Smooth muscle cell of the umbilical artery (primary cell): Measurements from ENCODE around the gene KRTAP13-3. TPM values are rescaled to one million over a fixed set of nuclear protein-coding genes. Genes with fewer than 3 reads are reported as not detected.

Experiments used
- total RNA-seq: library from RNA; depleted of rRNA; stranded (reverse); fragments of >200 nt; gene quantifications from 2 replicates; pipeline ENCODE4 v1.2.3, GENCODE V29; 2014

KRTAP13-3 gene
- not detected in 2 replicates for total RNA-seq

GRCh38 chr21:30425826-30426225 is at the start of gene KRTAP13-3:
TSS of gene KRTAP13-3 (minus strand) at chr21:30425926. CDS start at chr21:30425912, 14 bp downstream.

DNA sequence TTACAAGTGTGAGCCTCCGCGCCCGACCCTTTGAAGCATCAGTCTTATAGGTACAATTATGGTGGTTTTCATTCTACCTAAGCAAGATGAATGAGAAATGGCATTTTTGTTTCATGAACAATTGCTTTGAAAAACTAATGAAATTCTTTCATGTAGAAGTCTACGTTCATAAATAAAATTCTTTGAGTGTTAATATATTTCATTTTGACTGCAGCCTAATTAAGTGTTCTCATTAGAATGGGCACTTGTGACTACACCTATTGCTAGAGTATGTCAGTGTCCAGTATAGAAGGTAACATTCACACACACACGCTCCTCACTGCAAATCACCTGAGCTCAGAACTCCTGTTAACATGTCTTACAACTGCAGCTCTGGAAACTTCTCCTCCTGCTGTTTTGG is 14.2 kb upstream of the KRTAP13-3 start, which contains the start of gene KRTAP15-1:
TSS of gene KRTAP15-1 (plus strand) at position 301 of the 400 bp plus-strand sequence. CDS start at position 354, 53 bp downstream.

DNA sequence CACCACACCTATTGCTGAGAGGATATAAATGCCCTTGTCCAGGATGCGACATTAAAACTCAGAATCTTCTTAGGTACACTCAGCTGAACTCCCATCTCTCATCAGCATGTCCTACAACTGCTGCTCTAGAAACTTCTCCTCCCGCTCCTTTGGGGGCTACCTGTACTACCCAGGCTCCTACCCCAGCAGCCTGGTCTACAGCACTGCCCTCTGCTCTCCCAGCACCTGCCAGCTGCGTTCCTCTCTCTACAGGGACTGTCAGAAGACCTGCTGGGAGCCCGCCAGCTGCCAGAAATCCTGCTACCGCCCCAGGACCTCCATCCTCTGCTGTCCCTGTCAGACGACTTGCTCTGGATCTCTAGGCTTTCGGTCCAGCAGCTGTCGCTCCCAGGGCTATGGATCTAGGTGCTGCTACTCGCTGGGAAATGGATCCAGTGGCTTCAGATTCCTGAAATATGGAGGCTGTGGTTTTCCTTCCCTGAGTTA is 4.5 kb upstream of the KRTAP13-3 start, which contains the start of gene KRTAP13-4:
TSS of gene KRTAP13-4 (plus strand) at position 51 of the 486 bp plus-strand sequence. CDS start at position 107, 56 bp downstream.

DNA sequence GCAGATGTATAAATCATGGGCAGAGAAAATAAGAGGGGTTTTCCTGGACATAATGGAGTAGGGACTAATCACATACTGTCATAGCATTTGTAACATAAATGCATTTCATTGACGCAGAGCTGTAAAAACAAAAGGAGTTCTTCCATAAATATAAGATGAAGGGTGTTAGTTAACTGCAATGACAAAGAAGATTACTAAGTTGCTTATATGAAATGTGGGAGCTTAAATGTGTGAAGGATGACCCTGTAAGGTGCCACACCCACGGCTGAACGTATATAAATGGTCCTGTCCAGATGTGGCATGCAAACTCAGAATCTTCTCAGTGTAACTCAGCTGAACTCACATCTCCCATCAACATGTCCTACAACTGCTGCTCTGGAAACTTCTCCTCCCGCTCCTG is 30.0 kb downstream of the KRTAP13-3 start, which contains the start of gene KRTAP13-1:
TSS of gene KRTAP13-1 (plus strand) at position 301 of the 400 bp plus-strand sequence. CDS start at position 357, 56 bp downstream.

Other genes starting within 250 kb of the KRTAP13-3 start
- gene CLDN8, start 209.8 kb downstream of the KRTAP13-3 start, total RNA-seq: not detected in 2 replicates
- gene KRTAP24-1, start 143.0 kb downstream of the KRTAP13-3 start, total RNA-seq: not detected in 2 replicates
- gene KRTAP25-1, start 136.4 kb downstream of the KRTAP13-3 start, total RNA-seq: not detected in 2 replicates
- gene KRTAP26-1, start 105.6 kb downstream of the KRTAP13-3 start, total RNA-seq: not detected in 2 replicates
- gene KRTAP27-1, start 88.2 kb downstream of the KRTAP13-3 start, total RNA-seq: not detected in 2 replicates
- not detected in 2 replicates for gene KRTAP23-1, start 77.3 kb downstream of the KRTAP13-3 start, total RNA-seq
- gene KRTAP13-2, start 53.7 kb downstream of the KRTAP13-3 start, total RNA-seq: not detected in 2 replicates
- not detected in 2 replicates for gene KRTAP13-1, start 29.9 kb downstream of the KRTAP13-3 start, total RNA-seq
- not detected in 2 replicates for gene KRTAP13-4, start 4.3 kb upstream of the KRTAP13-3 start, total RNA-seq
- not detected in 2 replicates for gene KRTAP15-1, start 14.3 kb upstream of the KRTAP13-3 start, total RNA-seq
- not detected in 2 replicates for gene KRTAP19-1, start 54.4 kb upstream of the KRTAP13-3 start, total RNA-seq
- gene KRTAP19-2, start 61.5 kb upstream of the KRTAP13-3 start, total RNA-seq: not detected in 2 replicates
- gene KRTAP19-3, start 66.1 kb upstream of the KRTAP13-3 start, total RNA-seq: not detected in 2 replicates
- gene KRTAP19-4, start 71.2 kb upstream of the KRTAP13-3 start, total RNA-seq: not detected in 2 replicates
- not detected in 2 replicates for gene KRTAP19-5, start 76.2 kb upstream of the KRTAP13-3 start, total RNA-seq
- gene KRTAP19-6, start 115.9 kb upstream of the KRTAP13-3 start, total RNA-seq: not detected in 2 replicates
- not detected in 2 replicates for gene KRTAP19-7, start 135.4 kb upstream of the KRTAP13-3 start, total RNA-seq
- not detected in 2 replicates for gene KRTAP22-2, start 164.5 kb upstream of the KRTAP13-3 start, total RNA-seq
- not detected in 2 replicates for gene KRTAP6-3, start 166.5 kb upstream of the KRTAP13-3 start, total RNA-seq
- gene KRTAP6-2, start 173.0 kb upstream of the KRTAP13-3 start, total RNA-seq: not detected in 2 replicates
- gene KRTAP22-1, start 175.2 kb upstream of the KRTAP13-3 start, total RNA-seq: not detected in 2 replicates
- gene KRTAP6-1, start 188.0 kb upstream of the KRTAP13-3 start, total RNA-seq: not detected in 2 replicates
- not detected in 2 replicates for gene KRTAP20-1, start 190.5 kb upstream of the KRTAP13-3 start, total RNA-seq
- gene KRTAP20-4, start 194.7 kb upstream of the KRTAP13-3 start, total RNA-seq: not detected in 2 replicates
- gene KRTAP20-2, start 209.3 kb upstream of the KRTAP13-3 start, total RNA-seq: not detected in 2 replicates
- gene KRTAP20-3, start 216.9 kb upstream of the KRTAP13-3 start, total RNA-seq: not detected in 2 replicates